Loucy (cell line): ENCODE measurements around the gene AGPS.

ENCODE experiments used
- H2AFZ ChIP-seq: fragments of 200-600 bp; sonication (generic); 2 replicates; pipeline ENCODE4 v1.6.0; 2016; ENCODE audit warnings: antibody characterized with exemption, mild to moderate bottlenecking, low read length, moderate library complexity
- H3F3A ChIP-seq: fragments of 200-600 bp; 2 replicates; pipeline ENCODE4 v1.6.0; 2016; ENCODE audit warnings: antibody characterized with exemption, low read depth, mild to moderate bottlenecking
- H3K27me3 ChIP-seq: fragments of 200-600 bp; sonication (generic); 2 replicates; pipeline ENCODE4 v1.6.1; 2014; ENCODE audit warnings: low read length, mild to moderate bottlenecking; ENCODE audit not compliant: insufficient read depth, poor library complexity, severe bottlenecking
- H3K36me3 ChIP-seq: fragments of 200-600 bp; sonication (generic); 2 replicates; pipeline ENCODE4 v1.6.1; 2016; ENCODE audit warnings: low read length; ENCODE audit not compliant: insufficient read depth
- H3K4me1 ChIP-seq: fragments of 200-600 bp; sonication (generic); 2 replicates; pipeline ENCODE4 v1.5.1; 2014; ENCODE audit warnings: low read length, mild to moderate bottlenecking; ENCODE audit not compliant: insufficient read depth, poor library complexity, severe bottlenecking
- H3K4me2 ChIP-seq: fragments of 200-600 bp; sonication (generic); 2 replicates; pipeline ENCODE4 v1.6.0; 2014; ENCODE audit warnings: antibody characterized with exemption, low read length, low read depth, mild to moderate bottlenecking; ENCODE audit not compliant: poor library complexity, severe bottlenecking
- H3K4me3 ChIP-seq: fragments of 200-600 bp; sonication (generic); 2 replicates; pipeline ENCODE4 v1.5.1; 2014; ENCODE audit warnings: low read length, mild to moderate bottlenecking, mixed read lengths; ENCODE audit not compliant: poor library complexity, severe bottlenecking
- H3K79me2 ChIP-seq: fragments of 200-600 bp; sonication (generic); 2 replicates; pipeline ENCODE4 v1.6.1; 2014; ENCODE audit warnings: low read length; ENCODE audit not compliant: insufficient read depth
- H3K9ac ChIP-seq: fragments of 200-600 bp; sonication (generic); 2 replicates; pipeline ENCODE4 v1.6.0; 2014; ENCODE audit warnings: mild to moderate bottlenecking, low read depth, low read length, moderate library complexity; ENCODE audit not compliant: poor library complexity, severe bottlenecking
- H3K9me2 ChIP-seq: fragments of 200-600 bp; sonication (generic); replicated peaks from 2 replicates; pipeline ENCODE4 v1.6.1; 2016; ENCODE audit warnings: low read depth, low read length, mixed read lengths
- H3K9me3 ChIP-seq: fragments of 200-600 bp; sonication (generic); 2 replicates; pipeline ENCODE4 v1.6.1; 2014; ENCODE audit warnings: mild to moderate bottlenecking, antibody characterized with exemption, low read length, low read depth; ENCODE audit not compliant: insufficient read depth
- H4K20me1 ChIP-seq: fragments of 200-600 bp; sonication (generic); 2 replicates; pipeline ENCODE4 v1.6.0; 2014; ENCODE audit warnings: antibody characterized with exemption, low read length, mild to moderate bottlenecking; ENCODE audit not compliant: insufficient read depth, poor library complexity, severe bottlenecking
- CTCF ChIP-seq: fragments of 200-600 bp; sonication (generic); conservative IDR thresholded peaks from 2 replicates; pipeline ENCODE4 v1.5.1; 2014; ENCODE audit warnings: mild to moderate bottlenecking, antibody characterized with exemption, low read length
- EZH2phosphoT487 ChIP-seq: fragments of 200-600 bp; IDR thresholded peaks from 2 replicates; pipeline ENCODE4 v1.6.1; 2018; ENCODE audit warnings: antibody characterized with exemption, mild to moderate bottlenecking, moderate library complexity, borderline replicate concordance

The AGPS gene

GRCh38 chr2:177552422-177553175 is 160.0 kb downstream of the AGPS start:
- Histone ChIP-seq H3K36me3 (no peaks in the 10 kb centered on the region), H3K9me3 (no peaks in the 10 kb centered on the region), H3K79me2 (no peaks in the 10 kb centered on the region), H3F3A (peaks cover 3% of the 10 kb centered on the region; the same call in 1 of the 2 replicates), H2AFZ (peak overlapping the region; percentile 100), H3K9me2 (no peaks in the 10 kb centered on the region), H4K20me1 (no peaks in the 10 kb centered on the region), H3K4me2 (peak overlapping the region; percentile 79), H3K4me3 (peak overlapping the region; percentile 96), H3K9ac (peak overlapping the region; percentile 88), H3K4me1 (peaks cover 16% of the 10 kb centered on the region), H3K27me3 (no peaks in the 10 kb centered on the region)
- TF ChIP-seq EZH2phosphoT487 (no peak), CTCF (no peak)

- no peak for TF ChIP-seq CTCF
- H3K4me1 ChIP-seq, result peaks cover 14% of the 10 kb centered on the region
- H3K4me2 ChIP-seq, result peak overlapping the region; percentile 79
- peak overlapping the region; percentile 88 for H3K9ac ChIP-seq
- no peaks in the 10 kb centered on the region for H3K9me3 ChIP-seq
- no peaks in the 10 kb centered on the region for H3K79me2 ChIP-seq
- no peaks in the 10 kb centered on the region for H4K20me1 ChIP-seq
- H3K9me2 ChIP-seq, result no peaks in the 10 kb centered on the region
- H2AFZ ChIP-seq, result peak overlapping the region; percentile 100
- peaks cover 3% of the 10 kb centered on the region; the same call in 1 of the 2 replicates for H3F3A ChIP-seq
- no peaks in the 10 kb centered on the region for H3K36me3 ChIP-seq
- H3K27me3 ChIP-seq, result no peaks in the 10 kb centered on the region
- peak overlapping the region; percentile 96 for H3K4me3 ChIP-seq
Observed at GRCh38 chr2:177553176-177553884, 160.8 kb downstream of the AGPS start.

- Histone ChIP-seq H3K27me3 (no peaks in the 10 kb centered on the region), H3K4me2 (no peak overlapping the region), H3F3A (peaks cover 3% of the 10 kb centered on the region; the same call in 1 of the 2 replicates), H3K79me2 (no peaks in the 10 kb centered on the region), H3K9ac (no peak overlapping the region), H2AFZ (no peak overlapping the region), H3K4me1 (peaks cover 10% of the 10 kb centered on the region), H3K4me3 (no peak overlapping the region), H3K9me3 (no peaks in the 10 kb centered on the region), H3K36me3 (no peaks in the 10 kb centered on the region), H4K20me1 (no peaks in the 10 kb centered on the region), H3K9me2 (no peaks in the 10 kb centered on the region)
- TF ChIP-seq EZH2phosphoT487 (no peak), CTCF (no peak)
Observed at GRCh38 chr2:177554365-177554764, 161.8 kb downstream of the AGPS start.
